ENCODE measurements around the gene PPFIBP2.

GRCh38 chr11:7520011-7520942 lies 6.5 kb downstream of the PPFIBP2 start:
- TF ChIP-seq CTCF (IDR thresholded peaks at IDR 0.05), result no peak
- no peak for TF ChIP-seq EP300 (IDR thresholded peaks at IDR 0.05)
